ENCODE measurements around the gene HOXD8.

DNA sequence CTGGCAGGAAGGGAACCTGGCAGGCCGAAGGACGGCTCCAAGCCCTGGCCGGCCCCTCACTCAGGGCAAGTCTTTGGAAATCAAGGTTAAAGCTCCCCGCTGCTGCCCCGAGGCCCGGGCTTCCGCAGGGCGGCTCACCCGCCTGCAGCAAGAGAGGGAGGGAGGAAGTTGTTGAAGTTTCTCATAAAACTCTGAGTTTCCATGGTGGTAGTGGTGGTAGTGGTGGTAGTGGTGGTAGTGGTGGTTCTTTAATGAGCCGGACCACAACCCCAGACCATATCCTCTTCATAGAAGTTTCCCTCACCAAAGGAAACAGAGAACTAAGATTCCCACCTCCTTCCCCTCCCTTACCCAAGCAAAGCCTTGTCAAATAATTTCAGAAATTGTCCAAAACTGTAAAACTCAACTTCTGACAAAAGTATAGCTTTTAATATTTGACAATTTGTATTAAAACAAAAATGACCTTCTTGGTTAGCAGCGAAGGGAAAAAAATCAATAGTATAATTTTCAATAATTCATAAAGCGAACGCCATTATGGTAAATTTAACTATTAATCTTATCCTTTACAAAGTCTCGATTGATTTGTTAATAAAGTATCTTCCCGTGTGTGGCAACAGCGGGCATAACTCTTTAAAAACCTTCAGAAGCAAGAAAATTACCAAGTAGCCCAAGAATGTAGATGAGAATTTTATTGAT lies 14.4 kb upstream of the HOXD8 start:
- TF ChIP-seq EP300 (IDR thresholded peaks at IDR 0.05) = no peak
- TF ChIP-seq, protein P1, sequence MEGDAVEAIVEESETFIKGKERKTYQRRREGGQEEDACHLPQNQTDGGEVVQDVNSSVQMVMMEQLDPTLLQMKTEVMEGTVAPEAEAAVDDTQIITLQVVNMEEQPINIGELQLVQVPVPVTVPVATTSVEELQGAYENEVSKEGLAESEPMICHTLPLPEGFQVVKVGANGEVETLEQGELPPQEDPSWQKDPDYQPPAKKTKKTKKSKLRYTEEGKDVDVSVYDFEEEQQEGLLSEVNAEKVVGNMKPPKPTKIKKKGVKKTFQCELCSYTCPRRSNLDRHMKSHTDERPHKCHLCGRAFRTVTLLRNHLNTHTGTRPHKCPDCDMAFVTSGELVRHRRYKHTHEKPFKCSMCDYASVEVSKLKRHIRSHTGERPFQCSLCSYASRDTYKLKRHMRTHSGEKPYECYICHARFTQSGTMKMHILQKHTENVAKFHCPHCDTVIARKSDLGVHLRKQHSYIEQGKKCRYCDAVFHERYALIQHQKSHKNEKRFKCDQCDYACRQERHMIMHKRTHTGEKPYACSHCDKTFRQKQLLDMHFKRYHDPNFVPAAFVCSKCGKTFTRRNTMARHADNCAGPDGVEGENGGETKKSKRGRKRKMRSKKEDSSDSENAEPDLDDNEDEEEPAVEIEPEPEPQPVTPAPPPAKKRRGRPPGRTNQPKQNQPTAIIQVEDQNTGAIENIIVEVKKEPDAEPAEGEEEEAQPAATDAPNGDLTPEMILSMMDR (IDR thresholded peaks at IDR 0.05) = no peak

Measured in ovary (tissue), 3 donors.